ENCODE measurements around the gene PHTF2.
"Not testable (repeated sequence)": the region's sequence is repeated elsewhere in the genome, so short reads cannot be mapped to it uniquely, and the experiment has no call there.

The PHTF2 gene

DNA sequence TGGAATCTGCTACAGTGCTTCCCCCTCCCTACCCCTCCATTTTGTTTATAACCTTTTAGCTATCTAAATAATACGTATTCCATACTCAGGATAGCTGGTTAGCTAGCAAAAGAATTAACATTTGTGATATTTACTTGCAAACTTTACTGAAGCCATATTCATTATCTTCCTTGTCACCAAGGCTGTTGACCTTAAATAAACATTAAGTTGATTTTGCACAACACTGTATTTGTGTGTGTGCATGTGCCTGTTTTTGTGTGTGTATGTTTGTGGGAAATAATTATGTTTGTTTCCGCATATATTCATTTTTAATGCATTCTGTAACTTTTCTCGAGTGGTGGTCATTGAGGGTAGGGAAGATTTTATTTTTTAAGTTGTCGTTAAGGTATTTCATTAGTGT is 16.2 kb upstream of the PHTF2 start:
- no peak overlapping the region for H2AFZ ChIP-seq (ENCODE audit: low read length)
- H3K36me3 ChIP-seq (ENCODE audit: insufficient read depth, low read length) = peaks cover 89% of the 10 kb centered on the region
- no peak overlapping the region for H3K4me2 ChIP-seq (ENCODE audit: low read length)
- no peaks in the 10 kb centered on the region for H3F3A ChIP-seq (ENCODE audit: insufficient read depth, low read length)
- H3K9ac ChIP-seq (ENCODE audit: low read length) = no peak overlapping the region
- H3K9me3 ChIP-seq (ENCODE audit: low read length) = 0 out of 2 replicates have a peak, but pooled peaks cover 10% of the 10 kb centered on the region
- H3K27me3 ChIP-seq (ENCODE audit: insufficient read depth, low read length) = no peaks in the 10 kb centered on the region
- TF ChIP-seq, protein P1, sequence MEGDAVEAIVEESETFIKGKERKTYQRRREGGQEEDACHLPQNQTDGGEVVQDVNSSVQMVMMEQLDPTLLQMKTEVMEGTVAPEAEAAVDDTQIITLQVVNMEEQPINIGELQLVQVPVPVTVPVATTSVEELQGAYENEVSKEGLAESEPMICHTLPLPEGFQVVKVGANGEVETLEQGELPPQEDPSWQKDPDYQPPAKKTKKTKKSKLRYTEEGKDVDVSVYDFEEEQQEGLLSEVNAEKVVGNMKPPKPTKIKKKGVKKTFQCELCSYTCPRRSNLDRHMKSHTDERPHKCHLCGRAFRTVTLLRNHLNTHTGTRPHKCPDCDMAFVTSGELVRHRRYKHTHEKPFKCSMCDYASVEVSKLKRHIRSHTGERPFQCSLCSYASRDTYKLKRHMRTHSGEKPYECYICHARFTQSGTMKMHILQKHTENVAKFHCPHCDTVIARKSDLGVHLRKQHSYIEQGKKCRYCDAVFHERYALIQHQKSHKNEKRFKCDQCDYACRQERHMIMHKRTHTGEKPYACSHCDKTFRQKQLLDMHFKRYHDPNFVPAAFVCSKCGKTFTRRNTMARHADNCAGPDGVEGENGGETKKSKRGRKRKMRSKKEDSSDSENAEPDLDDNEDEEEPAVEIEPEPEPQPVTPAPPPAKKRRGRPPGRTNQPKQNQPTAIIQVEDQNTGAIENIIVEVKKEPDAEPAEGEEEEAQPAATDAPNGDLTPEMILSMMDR (IDR thresholded peaks at IDR 0.05; ENCODE audit: low read length) = no peak
- TF ChIP-seq EZH2 (IDR thresholded peaks at IDR 0.05; ENCODE audit: borderline replicate concordance, low read length) = no peak
- no peak overlapping the region for H3K4me3 ChIP-seq (ENCODE audit: low read depth, low read length, poor library complexity, severe bottlenecking)
- no peaks in the 10 kb centered on the region for H3K79me2 ChIP-seq (ENCODE audit: insufficient read depth, low read length)
- H3K4me1 ChIP-seq (ENCODE audit: insufficient read depth, low read length, severe bottlenecking) = no peaks in the 10 kb centered on the region
- no peaks in the 10 kb centered on the region for H3K9me2 ChIP-seq (ENCODE audit: low read depth, low read length)
- H4K20me1 ChIP-seq (ENCODE audit: insufficient read depth, low read length) = no peaks in the 10 kb centered on the region
- H3K27ac ChIP-seq (ENCODE audit: low read depth, low read length, poor library complexity, severe bottlenecking) = no peak overlapping the region

DNA sequence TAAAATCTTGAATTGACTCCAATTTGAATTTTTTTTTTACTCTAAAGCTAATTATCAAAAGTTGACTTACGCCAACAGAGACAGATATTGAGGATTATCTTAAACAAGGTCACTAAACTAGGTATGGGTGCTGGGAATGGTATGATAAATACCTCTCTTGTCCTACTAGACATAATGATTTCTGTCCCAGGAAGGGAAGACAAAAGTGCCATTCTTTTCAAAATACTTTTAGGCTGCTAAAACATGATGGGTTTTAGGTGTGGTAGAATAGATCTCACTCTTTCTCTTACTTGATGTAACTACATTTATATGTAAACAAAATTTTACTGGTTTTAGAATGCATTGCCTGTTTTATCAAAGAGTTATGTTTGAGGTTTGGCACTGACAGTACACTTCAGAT is 15.5 kb upstream of the PHTF2 start:
- Histone ChIP-seq H3K27me3 (ENCODE audit: insufficient read depth, low read length) (no peaks in the 10 kb centered on the region), H4K20me1 (ENCODE audit: insufficient read depth, low read length) (no peaks in the 10 kb centered on the region), H3K4me2 (ENCODE audit: low read length) (no peak overlapping the region), H3K79me2 (ENCODE audit: insufficient read depth, low read length) (no peaks in the 10 kb centered on the region), H3F3A (ENCODE audit: insufficient read depth, low read length) (no peaks in the 10 kb centered on the region), H3K27ac (ENCODE audit: low read depth, low read length, poor library complexity, severe bottlenecking) (no peak overlapping the region), H3K9me2 (ENCODE audit: low read depth, low read length) (no peaks in the 10 kb centered on the region), H3K36me3 (ENCODE audit: insufficient read depth, low read length) (peaks cover 82% of the 10 kb centered on the region), H3K4me3 (ENCODE audit: low read depth, low read length, poor library complexity, severe bottlenecking) (no peak overlapping the region), H3K9ac (ENCODE audit: low read length) (no peak overlapping the region), H3K4me1 (ENCODE audit: insufficient read depth, low read length, severe bottlenecking) (no peaks in the 10 kb centered on the region), H2AFZ (ENCODE audit: low read length) (no peak overlapping the region), H3K9me3 (ENCODE audit: low read length) (0 out of 2 replicates have a peak, but pooled peaks cover 10% of the 10 kb centered on the region)
- TF ChIP-seq, protein P1 (IDR thresholded peaks at IDR 0.05; ENCODE audit: low read length) = no peak
- TF ChIP-seq EZH2 (IDR thresholded peaks at IDR 0.05; ENCODE audit: borderline replicate concordance, low read length) = no peak

DNA sequence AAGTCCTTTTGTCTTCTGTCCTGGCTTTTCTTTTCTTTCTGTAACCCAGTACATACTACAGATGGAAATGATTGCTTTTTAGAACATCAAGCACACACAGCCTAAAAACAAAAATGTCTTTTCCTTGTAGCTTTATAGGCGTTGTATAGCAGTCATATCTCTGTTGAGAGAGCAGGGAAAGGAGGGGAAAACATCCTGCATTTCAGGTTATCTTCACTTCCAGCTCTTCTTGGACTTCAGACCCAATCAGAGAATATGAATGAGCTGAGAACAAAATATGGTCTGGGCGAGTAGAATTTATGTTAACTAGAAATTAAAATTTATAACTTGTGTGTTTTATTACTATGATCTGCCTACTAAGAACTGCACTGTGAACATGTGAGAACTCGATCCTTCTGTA is 15.0 kb upstream of the PHTF2 start:
- Histone ChIP-seq H3K4me1 (ENCODE audit: insufficient read depth, low read length, severe bottlenecking) (no peaks in the 10 kb centered on the region), H3K9me3 (ENCODE audit: low read length) (0 out of 2 replicates have a peak, but pooled peaks cover 10% of the 10 kb centered on the region), H3K4me3 (ENCODE audit: low read depth, low read length, poor library complexity, severe bottlenecking) (no peak overlapping the region), H3K27ac (ENCODE audit: low read depth, low read length, poor library complexity, severe bottlenecking) (no peak overlapping the region), H3K9ac (ENCODE audit: low read length) (no peak overlapping the region), H3K36me3 (ENCODE audit: insufficient read depth, low read length) (peaks cover 78% of the 10 kb centered on the region), H2AFZ (ENCODE audit: low read length) (no peak overlapping the region), H3K79me2 (ENCODE audit: insufficient read depth, low read length) (no peaks in the 10 kb centered on the region), H4K20me1 (ENCODE audit: insufficient read depth, low read length) (no peaks in the 10 kb centered on the region), H3K9me2 (ENCODE audit: low read depth, low read length) (no peaks in the 10 kb centered on the region), H3F3A (ENCODE audit: insufficient read depth, low read length) (no peaks in the 10 kb centered on the region), H3K27me3 (ENCODE audit: insufficient read depth, low read length) (no peaks in the 10 kb centered on the region), H3K4me2 (ENCODE audit: low read length) (no peak overlapping the region)
- TF ChIP-seq EZH2 (IDR thresholded peaks at IDR 0.05; ENCODE audit: borderline replicate concordance, low read length) = no peak
- TF ChIP-seq, protein P1 (IDR thresholded peaks at IDR 0.05; ENCODE audit: low read length) = no peak

DNA sequence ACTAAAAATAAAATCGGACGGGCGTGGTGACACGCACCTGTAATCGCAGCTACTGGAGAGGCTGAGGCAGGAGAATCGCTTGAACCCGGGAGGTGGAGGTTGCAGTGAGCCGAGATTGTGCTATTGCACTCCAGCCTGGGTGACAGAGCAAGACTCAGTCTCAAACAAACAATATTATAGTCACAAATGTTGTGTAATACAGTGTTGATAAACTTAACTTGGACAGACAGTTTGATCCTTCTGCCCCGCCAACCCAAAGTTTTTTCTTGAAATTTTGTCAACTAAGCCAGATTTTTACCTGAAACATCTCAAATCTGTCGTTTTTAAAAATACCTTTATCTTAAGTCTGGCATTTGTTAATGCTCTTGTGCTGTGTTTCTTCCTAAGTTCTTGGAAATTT is 14.1 kb upstream of the PHTF2 start:
- H3K9me2 ChIP-seq (ENCODE audit: low read depth, low read length); H3K27me3 ChIP-seq (ENCODE audit: insufficient read depth, low read length); H3F3A ChIP-seq (ENCODE audit: insufficient read depth, low read length); H2AFZ ChIP-seq (ENCODE audit: low read length); H4K20me1 ChIP-seq (ENCODE audit: insufficient read depth, low read length); H3K9ac ChIP-seq (ENCODE audit: low read length); H3K4me2 ChIP-seq (ENCODE audit: low read length); H3K4me3 ChIP-seq (ENCODE audit: low read depth, low read length, poor library complexity, severe bottlenecking); H3K79me2 ChIP-seq (ENCODE audit: insufficient read depth, low read length); H3K4me1 ChIP-seq (ENCODE audit: insufficient read depth, low read length, severe bottlenecking); H3K27ac ChIP-seq (ENCODE audit: low read depth, low read length, poor library complexity, severe bottlenecking): not testable (repeated sequence)
- Histone ChIP-seq H3K9me3 (ENCODE audit: low read length) (0 out of 2 replicates have a peak, but pooled peaks cover 10% of the 10 kb centered on the region), H3K36me3 (ENCODE audit: insufficient read depth, low read length) (peaks cover 70% of the 10 kb centered on the region)
